SK-N-SH treated with all-trans-retinoic acid at 6 μM for 48 hours (cell line): Measurements from ENCODE around the gene ZNHIT3.

Experiments used
- ATAC-seq: fragments of 200-7000 bp; cut with Tn5 transposase; 3 replicates; pipeline ENCODE4 v1.9.1; 2020; ENCODE audit warnings: mild to moderate bottlenecking, moderate library complexity
- ARNTL ChIP-seq: fragments of 450-650 bp; formaldehyde crosslinking; IDR thresholded peaks from 2 replicates; pipeline ENCODE4 v1.5.0; 2020; ENCODE audit warnings: low read depth, mild to moderate bottlenecking, moderate library complexity, borderline replicate concordance
- GLIS3 ChIP-seq: fragments of 250-450 bp; sonication (Bioruptor Pico); IDR thresholded peaks from 2 replicates; pipeline ENCODE4 v1.5.0; 2020; ENCODE audit warnings: mild to moderate bottlenecking, moderate library complexity
- OSR1 ChIP-seq: fragments of 250-450 bp; sonication (Bioruptor Pico); IDR thresholded peaks from 2 replicates; pipeline ENCODE4 v1.8.0; 2022; ENCODE audit warnings: moderate library complexity, mild to moderate bottlenecking, inconsistent platforms
- PPARA ChIP-seq: fragments of 250-450 bp; sonication (Bioruptor Pico); IDR thresholded peaks from 2 replicates; pipeline ENCODE4 v1.5.0; 2020; ENCODE audit warnings: mild to moderate bottlenecking, borderline replicate concordance
- RARB ChIP-seq: fragments of 250-450 bp; sonication (Bioruptor Pico); IDR thresholded peaks from 2 replicates; pipeline ENCODE4 v1.8.0; 2021; ENCODE audit warnings: mild to moderate bottlenecking, moderate library complexity
- SNAI2 ChIP-seq: fragments of 250-450 bp; sonication (Bioruptor Pico); IDR thresholded peaks from 2 replicates; pipeline ENCODE4 v1.5.0; 2020; ENCODE audit warnings: mild to moderate bottlenecking, moderate library complexity
- TCF4 ChIP-seq: fragments of 250-450 bp; sonication (Bioruptor Pico); IDR thresholded peaks from 2 replicates; pipeline ENCODE4 v1.8.0; 2021; ENCODE audit warnings: mild to moderate bottlenecking, moderate library complexity, borderline replicate concordance
- ZC3H10 ChIP-seq: fragments of 250-450 bp; sonication (Bioruptor Pico); IDR thresholded peaks from 2 replicates; pipeline ENCODE4 v1.5.1; 2021; ENCODE audit warnings: mild to moderate bottlenecking, moderate library complexity
- ZFP3 ChIP-seq: fragments of 250-450 bp; sonication (Bioruptor Pico); IDR thresholded peaks from 2 replicates; pipeline ENCODE4 v1.5.0; 2020; ENCODE audit warnings: mild to moderate bottlenecking, moderate library complexity
- ZFP30 ChIP-seq: fragments of 450-650 bp; formaldehyde crosslinking; IDR thresholded peaks from 2 replicates; pipeline ENCODE4 v1.5.0; 2022; ENCODE audit warnings: mild to moderate bottlenecking, moderate library complexity
- ZNF8 ChIP-seq: fragments of 450-650 bp; formaldehyde crosslinking; IDR thresholded peaks from 2 replicates; pipeline ENCODE4 v1.5.0; 2020; ENCODE audit warnings: mild to moderate bottlenecking, moderate library complexity
- TF ChIP-seq, protein P1 (sequence below): fragments of 250-450 bp; sonication (Bioruptor Pico); IDR thresholded peaks from 2 replicates; pipeline ENCODE4 v1.8.0; 2021; ENCODE audit warnings: low read depth, mild to moderate bottlenecking, moderate library complexity, borderline replicate concordance
- TF ChIP-seq, protein P2 (sequence below): fragments of 250-450 bp; sonication (Bioruptor Pico); IDR thresholded peaks from 2 replicates; pipeline ENCODE4 v1.5.1; 2020; ENCODE audit warnings: low read depth, mild to moderate bottlenecking, moderate library complexity
- TF ChIP-seq, protein P3 (sequence below): fragments of 250-450 bp; sonication (Bioruptor Pico); IDR thresholded peaks from 2 replicates; pipeline ENCODE4 v1.5.1; 2021; ENCODE audit warnings: mild to moderate bottlenecking, moderate library complexity
- TF ChIP-seq, protein P4 (sequence below): fragments of 250-450 bp; sonication (Bioruptor Pico); IDR thresholded peaks from 2 replicates; pipeline ENCODE4 v1.8.0; 2020; ENCODE audit warnings: mild to moderate bottlenecking, moderate library complexity, borderline replicate concordance

Gene ZNHIT3

GRCh38 chr17:36534840-36535668, 48.6 kb downstream of the ZNHIT3 start, which contains the start of the genes MYO19 and PIGW:
Gene MYO19 (minus strand): TSS chr17:36534868. CDS start chr17:36532538, 2,330 bp downstream.
Gene PIGW (plus strand): TSS chr17:36534987. CDS start chr17:36537102, 2,115 bp downstream.
- TF ChIP-seq RARB (CRISPR knock-in tag) (no peak), ARNTL (CRISPR knock-in tag) (peak; percentile 60; the same call in 1 of the 2 replicates)
- ATAC-seq: peak; percentile 92

DNA sequence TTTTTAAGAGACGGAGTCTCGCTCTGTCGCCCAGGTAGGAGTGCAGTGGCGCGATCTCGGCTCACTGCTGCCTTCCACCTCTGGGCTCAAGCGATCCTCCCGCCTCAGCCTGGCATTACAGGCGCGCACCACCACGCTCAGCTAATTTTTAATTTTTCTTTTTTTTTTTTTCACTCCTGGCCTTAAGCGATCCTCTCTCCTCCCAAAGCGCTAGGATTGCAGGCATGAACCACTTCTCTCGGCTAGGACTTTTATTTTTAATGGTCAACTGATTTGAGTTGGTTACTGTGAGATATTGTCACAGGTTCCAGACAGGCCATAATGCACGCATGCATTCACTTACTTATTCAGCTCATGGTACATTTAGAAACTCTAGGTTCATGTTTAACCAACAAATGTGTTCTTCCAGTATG, 49.2 kb downstream of the ZNHIT3 start:
- peak; percentile 46 for ATAC-seq
- TF ChIP-seq, protein P1, sequence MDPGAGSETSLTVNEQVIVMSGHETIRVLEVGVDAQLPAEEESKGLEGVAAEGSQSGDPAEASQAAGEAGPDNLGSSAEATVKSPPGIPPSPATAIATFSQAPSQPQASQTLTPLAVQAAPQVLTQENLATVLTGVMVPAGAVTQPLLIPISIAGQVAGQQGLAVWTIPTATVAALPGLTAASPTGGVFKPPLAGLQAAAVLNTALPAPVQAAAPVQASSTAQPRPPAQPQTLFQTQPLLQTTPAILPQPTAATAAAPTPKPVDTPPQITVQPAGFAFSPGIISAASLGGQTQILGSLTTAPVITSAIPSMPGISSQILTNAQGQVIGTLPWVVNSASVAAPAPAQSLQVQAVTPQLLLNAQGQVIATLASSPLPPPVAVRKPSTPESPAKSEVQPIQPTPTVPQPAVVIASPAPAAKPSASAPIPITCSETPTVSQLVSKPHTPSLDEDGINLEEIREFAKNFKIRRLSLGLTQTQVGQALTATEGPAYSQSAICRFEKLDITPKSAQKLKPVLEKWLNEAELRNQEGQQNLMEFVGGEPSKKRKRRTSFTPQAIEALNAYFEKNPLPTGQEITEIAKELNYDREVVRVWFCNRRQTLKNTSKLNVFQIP: no peak
- 0 out of 2 replicates have a peak, but pooled peaks have one; percentile 89 for TF ChIP-seq ZFP3
- TF ChIP-seq, all 23 proteins: peak for 1

- no peak for TF ChIP-seq PPARA (CRISPR knock-in tag)
- no peak for TF ChIP-seq ARNTL (CRISPR knock-in tag)
- TF ChIP-seq, protein P2, sequence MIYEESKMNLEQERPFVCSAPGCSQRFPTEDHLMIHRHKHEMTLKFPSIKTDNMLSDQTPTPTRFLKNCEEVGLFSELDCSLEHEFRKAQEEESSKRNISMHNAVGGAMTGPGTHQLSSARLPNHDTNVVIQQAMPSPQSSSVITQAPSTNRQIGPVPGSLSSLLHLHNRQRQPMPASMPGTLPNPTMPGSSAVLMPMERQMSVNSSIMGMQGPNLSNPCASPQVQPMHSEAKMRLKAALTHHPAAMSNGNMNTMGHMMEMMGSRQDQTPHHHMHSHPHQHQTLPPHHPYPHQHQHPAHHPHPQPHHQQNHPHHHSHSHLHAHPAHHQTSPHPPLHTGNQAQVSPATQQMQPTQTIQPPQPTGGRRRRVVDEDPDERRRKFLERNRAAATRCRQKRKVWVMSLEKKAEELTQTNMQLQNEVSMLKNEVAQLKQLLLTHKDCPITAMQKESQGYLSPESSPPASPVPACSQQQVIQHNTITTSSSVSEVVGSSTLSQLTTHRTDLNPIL (CRISPR knock-in tag): no peak
- no peak for TF ChIP-seq SNAI2 (CRISPR knock-in tag)
- no peak for TF ChIP-seq TCF4 (CRISPR knock-in tag)
- TF ChIP-seq, protein P1: no peak
- TF ChIP-seq, all 23 proteins: peak for 0
- no peak for ATAC-seq
Observed at GRCh38 chr17:36540696-36541095, 54.2 kb downstream of the ZNHIT3 start.

DNA sequence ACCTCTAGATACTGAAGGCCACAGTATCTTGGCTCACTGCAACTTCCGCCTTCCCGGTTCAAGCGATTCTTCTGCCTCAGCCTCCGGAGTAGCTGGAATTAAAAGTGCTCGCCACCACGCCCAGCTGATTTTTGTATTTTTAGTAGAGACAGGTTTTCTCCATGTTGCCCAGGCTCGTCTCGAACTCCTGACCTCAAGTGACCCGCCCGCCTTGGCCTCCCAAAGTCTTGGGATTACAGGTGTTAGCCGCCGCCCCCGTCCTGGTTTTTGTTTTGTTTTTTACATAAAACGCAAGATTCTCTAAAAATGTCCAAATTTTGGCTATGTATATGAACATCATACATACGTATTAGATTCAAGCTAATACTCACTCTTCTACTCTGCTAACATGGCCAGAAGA, 56.3 kb downstream of the ZNHIT3 start:
- TF ChIP-seq ARNTL (CRISPR knock-in tag) (no peak), ZFP30 (CRISPR knock-in tag) (no peak), GLIS3 (CRISPR knock-in tag) (no peak), OSR1 (CRISPR knock-in tag) (no peak), ZC3H10 (CRISPR knock-in tag) (no peak)
- TF ChIP-seq, protein P3, sequence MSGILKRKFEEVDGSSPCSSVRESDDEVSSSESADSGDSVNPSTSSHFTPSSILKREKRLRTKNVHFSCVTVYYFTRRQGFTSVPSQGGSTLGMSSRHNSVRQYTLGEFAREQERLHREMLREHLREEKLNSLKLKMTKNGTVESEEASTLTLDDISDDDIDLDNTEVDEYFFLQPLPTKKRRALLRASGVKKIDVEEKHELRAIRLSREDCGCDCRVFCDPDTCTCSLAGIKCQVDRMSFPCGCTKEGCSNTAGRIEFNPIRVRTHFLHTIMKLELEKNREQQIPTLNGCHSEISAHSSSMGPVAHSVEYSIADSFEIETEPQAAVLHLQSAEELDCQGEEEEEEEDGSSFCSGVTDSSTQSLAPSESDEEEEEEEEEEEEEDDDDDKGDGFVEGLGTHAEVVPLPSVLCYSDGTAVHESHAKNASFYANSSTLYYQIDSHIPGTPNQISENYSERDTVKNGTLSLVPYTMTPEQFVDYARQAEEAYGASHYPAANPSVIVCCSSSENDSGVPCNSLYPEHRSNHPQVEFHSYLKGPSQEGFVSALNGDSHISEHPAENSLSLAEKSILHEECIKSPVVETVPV (CRISPR knock-in tag): no peak
- no peak for ATAC-seq

DNA sequence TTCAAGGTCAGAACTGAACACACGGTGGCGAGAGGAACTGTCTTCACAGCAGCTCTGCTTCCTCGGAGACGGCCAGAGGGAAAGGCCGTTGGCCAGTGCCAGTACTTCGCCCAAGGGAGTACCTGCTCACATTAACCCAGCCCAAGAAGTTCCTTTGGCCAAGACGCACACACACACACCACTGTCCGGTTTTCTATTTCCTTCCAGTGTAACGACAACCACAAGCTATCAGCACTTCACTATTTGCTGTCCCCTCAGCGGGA, 57.5 kb downstream of the ZNHIT3 start:
- ATAC-seq: peak; percentile 31
- TF ChIP-seq ZNF8 (no peak), GLIS3 (CRISPR knock-in tag) (no peak), ZFP3 (no peak), PPARA (CRISPR knock-in tag) (no peak), ZC3H10 (CRISPR knock-in tag) (no peak)
- TF ChIP-seq, protein P4, sequence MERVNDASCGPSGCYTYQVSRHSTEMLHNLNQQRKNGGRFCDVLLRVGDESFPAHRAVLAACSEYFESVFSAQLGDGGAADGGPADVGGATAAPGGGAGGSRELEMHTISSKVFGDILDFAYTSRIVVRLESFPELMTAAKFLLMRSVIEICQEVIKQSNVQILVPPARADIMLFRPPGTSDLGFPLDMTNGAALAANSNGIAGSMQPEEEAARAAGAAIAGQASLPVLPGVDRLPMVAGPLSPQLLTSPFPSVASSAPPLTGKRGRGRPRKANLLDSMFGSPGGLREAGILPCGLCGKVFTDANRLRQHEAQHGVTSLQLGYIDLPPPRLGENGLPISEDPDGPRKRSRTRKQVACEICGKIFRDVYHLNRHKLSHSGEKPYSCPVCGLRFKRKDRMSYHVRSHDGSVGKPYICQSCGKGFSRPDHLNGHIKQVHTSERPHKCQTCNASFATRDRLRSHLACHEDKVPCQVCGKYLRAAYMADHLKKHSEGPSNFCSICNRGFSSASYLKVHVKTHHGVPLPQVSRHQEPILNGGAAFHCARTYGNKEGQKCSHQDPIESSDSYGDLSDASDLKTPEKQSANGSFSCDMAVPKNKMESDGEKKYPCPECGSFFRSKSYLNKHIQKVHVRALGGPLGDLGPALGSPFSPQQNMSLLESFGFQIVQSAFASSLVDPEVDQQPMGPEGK (CRISPR knock-in tag): no peak
